DMS 273 (cell line): Measurements from ENCODE around the gene RASGEF1C.

ENCODE experiments used
- DNase-seq: peaks from one replicate; lab custom pipeline; 2025; ENCODE audit not compliant: unreplicated experiment; lab: John Stamatoyannopoulos, UW

Gene RASGEF1C

GRCh38 chr5:180068519-180069090, 140.4 kb downstream of the RASGEF1C start:
- DNase-seq: no peak

GRCh38 chr5:180067986-180068385, 141.0 kb downstream of the RASGEF1C start:
- no peak for DNase-seq

GRCh38 chr5:180060192-180060591, 148.8 kb downstream of the RASGEF1C start:
- DNase-seq: no peak

GRCh38 chr5:180059326-180059725, 149.7 kb downstream of the RASGEF1C start:
- DNase-seq: no peak

GRCh38 chr5:180056153-180056552, 152.9 kb downstream of the RASGEF1C start:
- no peak for DNase-seq

- DNase-seq: no peak
Observed at GRCh38 chr5:180054226-180054625, 154.8 kb downstream of the RASGEF1C start.

GRCh38 chr5:180053061-180053602, 155.9 kb downstream of the RASGEF1C start:
- DNase-seq: no peak

GRCh38 chr5:180052211-180052818, 156.7 kb downstream of the RASGEF1C start:
- DNase-seq: no peak
